Gastroesophageal sphincter (tissue), 3 donors: ENCODE measurements around the gene TMCO4.

Experiments used
- EP300 ChIP-seq: sonication (generic); formaldehyde crosslinking; IDR thresholded peaks from one replicate; pipeline ENCODE4 v1.6.1; 2017; ENCODE audit warnings: antibody characterized with exemption, mild to moderate bottlenecking
- POLR2A ChIP-seq, 2 donors: fragments of 450-650 bp; IDR thresholded peaks; one replicate each; pipeline ENCODE4 v1.6.1; 2017; ENCODE audit warnings: antibody characterized with exemption in 2 of 2, mild to moderate bottlenecking in 2 of 2, moderate library complexity in 1 of 2
- POLR2AphosphoS5 ChIP-seq: sonication (generic); formaldehyde crosslinking; IDR thresholded peaks from one replicate; pipeline ENCODE4 v1.6.1; 2017; ENCODE audit warnings: antibody characterized with exemption
- TF ChIP-seq, protein P1 (sequence below), 4 experiments: fragments of 200-600 bp in 2 of 4; fragments of 450-650 bp in 2 of 4; sonication (generic) in 1 of 4; IDR thresholded peaks; one replicate each; pipeline ENCODE4 v1.5.1; 2017 to 2019; ENCODE audit warnings: antibody characterized with exemption in 4 of 4, mild to moderate bottlenecking in 2 of 4, moderate library complexity in 2 of 4

DNA sequence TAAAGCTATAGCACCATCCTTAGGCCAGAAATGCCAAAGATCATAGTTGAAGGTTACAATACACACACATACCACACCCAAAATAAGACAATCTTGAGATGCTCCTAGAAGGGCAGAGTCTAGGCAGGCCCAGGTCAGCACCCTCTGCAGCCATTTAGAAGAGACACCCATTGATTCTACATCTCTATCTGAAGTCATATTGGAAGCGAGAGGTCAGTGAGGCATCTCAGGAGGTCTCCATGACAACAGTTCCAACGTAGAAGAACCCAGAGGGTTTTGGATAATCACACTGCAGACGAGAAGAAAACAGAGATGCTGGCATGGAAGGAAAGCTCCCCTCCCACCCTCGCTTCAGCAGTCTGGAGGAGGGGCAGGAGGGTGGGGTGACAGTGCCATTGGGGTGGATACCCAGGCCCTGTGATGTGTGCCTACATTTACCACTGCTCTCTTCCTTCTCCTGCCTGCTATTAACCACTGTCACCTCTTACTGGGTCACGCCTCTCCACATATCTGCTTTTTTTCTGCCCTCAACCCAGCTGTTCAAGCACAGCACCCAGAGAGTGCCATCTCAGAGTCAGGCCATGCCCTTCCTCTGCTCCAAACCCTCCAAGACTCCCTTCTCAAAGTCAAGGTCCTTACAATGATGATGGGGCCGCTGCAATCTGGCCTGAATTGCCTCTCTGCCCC, 6.2 kb downstream of the TMCO4 start:
- TF ChIP-seq, protein P1, sequence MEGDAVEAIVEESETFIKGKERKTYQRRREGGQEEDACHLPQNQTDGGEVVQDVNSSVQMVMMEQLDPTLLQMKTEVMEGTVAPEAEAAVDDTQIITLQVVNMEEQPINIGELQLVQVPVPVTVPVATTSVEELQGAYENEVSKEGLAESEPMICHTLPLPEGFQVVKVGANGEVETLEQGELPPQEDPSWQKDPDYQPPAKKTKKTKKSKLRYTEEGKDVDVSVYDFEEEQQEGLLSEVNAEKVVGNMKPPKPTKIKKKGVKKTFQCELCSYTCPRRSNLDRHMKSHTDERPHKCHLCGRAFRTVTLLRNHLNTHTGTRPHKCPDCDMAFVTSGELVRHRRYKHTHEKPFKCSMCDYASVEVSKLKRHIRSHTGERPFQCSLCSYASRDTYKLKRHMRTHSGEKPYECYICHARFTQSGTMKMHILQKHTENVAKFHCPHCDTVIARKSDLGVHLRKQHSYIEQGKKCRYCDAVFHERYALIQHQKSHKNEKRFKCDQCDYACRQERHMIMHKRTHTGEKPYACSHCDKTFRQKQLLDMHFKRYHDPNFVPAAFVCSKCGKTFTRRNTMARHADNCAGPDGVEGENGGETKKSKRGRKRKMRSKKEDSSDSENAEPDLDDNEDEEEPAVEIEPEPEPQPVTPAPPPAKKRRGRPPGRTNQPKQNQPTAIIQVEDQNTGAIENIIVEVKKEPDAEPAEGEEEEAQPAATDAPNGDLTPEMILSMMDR (IDR thresholded peaks at IDR 0.05), result no peak
- no peak for TF ChIP-seq POLR2AphosphoS5
- TF ChIP-seq EP300, result no peak
- TF ChIP-seq POLR2A (IDR thresholded peaks at IDR 0.05), result no peak
